Astrocyte (in vitro differentiated cells and primary cell): Measurements from ENCODE around the gene DNAH6.

ENCODE experiments used
- EZH2 ChIP-seq: IDR thresholded peaks from 2 replicates; pipeline ENCODE4 v1.6.1; 2012; ENCODE audit warnings: mild to moderate bottlenecking, low read length, inconsistent platforms; ENCODE audit not compliant: insufficient read depth
- TF ChIP-seq, protein P1 (sequence below): IDR thresholded peaks from 2 replicates; pipeline ENCODE4 v1.5.1; 2011; ENCODE audit warnings: low read depth, mild to moderate bottlenecking, inconsistent platforms, low read length, moderate library complexity; ENCODE audit not compliant: insufficient read depth

DNA sequence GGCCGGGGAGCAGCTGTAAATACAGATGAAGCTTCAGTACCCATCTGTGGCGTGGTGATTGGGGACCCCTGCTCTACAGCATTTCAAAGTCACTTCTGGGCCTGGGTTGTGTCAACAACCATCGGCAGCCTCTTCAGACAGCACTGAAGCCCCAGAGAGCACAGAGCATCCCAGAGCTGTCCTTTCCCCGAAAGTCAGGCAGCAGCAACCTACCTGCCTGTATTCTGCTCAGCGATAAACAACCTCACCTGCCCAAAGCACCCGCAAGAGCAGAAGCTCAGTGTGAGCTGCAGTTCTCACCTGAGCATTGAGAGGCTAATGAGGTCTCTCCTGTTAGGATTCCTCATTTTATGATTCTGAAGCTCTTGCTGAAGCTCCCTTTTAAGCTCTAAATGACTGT is 345.2 kb downstream of the DNAH6 start:
- TF ChIP-seq, protein P1, sequence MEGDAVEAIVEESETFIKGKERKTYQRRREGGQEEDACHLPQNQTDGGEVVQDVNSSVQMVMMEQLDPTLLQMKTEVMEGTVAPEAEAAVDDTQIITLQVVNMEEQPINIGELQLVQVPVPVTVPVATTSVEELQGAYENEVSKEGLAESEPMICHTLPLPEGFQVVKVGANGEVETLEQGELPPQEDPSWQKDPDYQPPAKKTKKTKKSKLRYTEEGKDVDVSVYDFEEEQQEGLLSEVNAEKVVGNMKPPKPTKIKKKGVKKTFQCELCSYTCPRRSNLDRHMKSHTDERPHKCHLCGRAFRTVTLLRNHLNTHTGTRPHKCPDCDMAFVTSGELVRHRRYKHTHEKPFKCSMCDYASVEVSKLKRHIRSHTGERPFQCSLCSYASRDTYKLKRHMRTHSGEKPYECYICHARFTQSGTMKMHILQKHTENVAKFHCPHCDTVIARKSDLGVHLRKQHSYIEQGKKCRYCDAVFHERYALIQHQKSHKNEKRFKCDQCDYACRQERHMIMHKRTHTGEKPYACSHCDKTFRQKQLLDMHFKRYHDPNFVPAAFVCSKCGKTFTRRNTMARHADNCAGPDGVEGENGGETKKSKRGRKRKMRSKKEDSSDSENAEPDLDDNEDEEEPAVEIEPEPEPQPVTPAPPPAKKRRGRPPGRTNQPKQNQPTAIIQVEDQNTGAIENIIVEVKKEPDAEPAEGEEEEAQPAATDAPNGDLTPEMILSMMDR = no peak
- TF ChIP-seq EZH2 = no peak
